Measurements from ENCODE around the gene DYNC2H1.

Gene DYNC2H1

GRCh38 chr11:103525069-103525468 lies 415.8 kb downstream of the DYNC2H1 start:
- H2AFZ ChIP-seq (ENCODE audit: low read length, unreplicated experiment): peak overlapping the region; percentile 45

GRCh38 chr11:103528046-103528445 lies 418.8 kb downstream of the DYNC2H1 start:
- Histone ChIP-seq H2AFZ (ENCODE audit: low read length, unreplicated experiment) (no peak overlapping the region), H3K79me2 (ENCODE audit: control insufficient read depth, insufficient read depth, low read length, unreplicated experiment) (no peaks in the 10 kb centered on the region), H3K4me3 (ENCODE audit: low read depth, low read length) (no peak overlapping the region), H3K4me1 (ENCODE audit: control insufficient read depth, insufficient read depth, low read length, unreplicated experiment) (peaks cover 78% of the 10 kb centered on the region), H3K27me3 (ENCODE audit: insufficient read depth, low read length) (no peaks in the 10 kb centered on the region), H3K36me3 (ENCODE audit: insufficient read depth, low read length) (no peaks in the 10 kb centered on the region), H3K27ac (ENCODE audit: low read depth, low read length) (peak overlapping the region; percentile 94)

More at GRCh38 chr11:103525069-103525468, 415.8 kb downstream of the DYNC2H1 start:
- Histone ChIP-seq H3K27ac (ENCODE audit: low read depth, low read length) (peak overlapping the region; percentile 85), H3K27me3 (ENCODE audit: insufficient read depth, low read length) (no peaks in the 10 kb centered on the region), H3K36me3 (ENCODE audit: insufficient read depth, low read length) (no peaks in the 10 kb centered on the region), H3K4me3 (ENCODE audit: low read depth, low read length) (peak overlapping the region; percentile 40; the same call in 1 of the 2 replicates), H3K4me1 (ENCODE audit: control insufficient read depth, insufficient read depth, low read length, unreplicated experiment) (peaks cover 49% of the 10 kb centered on the region), H3K79me2 (ENCODE audit: control insufficient read depth, insufficient read depth, low read length, unreplicated experiment) (no peaks in the 10 kb centered on the region)

- H3K36me3 ChIP-seq (ENCODE audit: insufficient read depth, low read length): no peaks in the 10 kb centered on the region
- no peak overlapping the region for H2AFZ ChIP-seq (ENCODE audit: low read length, unreplicated experiment)
- no peaks in the 10 kb centered on the region for H3K27me3 ChIP-seq (ENCODE audit: insufficient read depth, low read length)
- H3K4me3 ChIP-seq (ENCODE audit: low read depth, low read length): no peak overlapping the region; the same call in 1 of the 2 replicates
- H3K79me2 ChIP-seq (ENCODE audit: control insufficient read depth, insufficient read depth, low read length, unreplicated experiment): no peaks in the 10 kb centered on the region
- H3K4me1 ChIP-seq (ENCODE audit: control insufficient read depth, insufficient read depth, low read length, unreplicated experiment): peaks cover 84% of the 10 kb centered on the region
- H3K27ac ChIP-seq (ENCODE audit: low read depth, low read length): peak overlapping the region; percentile 94
Observed at GRCh38 chr11:103528596-103528995, 419.4 kb downstream of the DYNC2H1 start.

GRCh38 chr11:103529181-103529684 lies 420.0 kb downstream of the DYNC2H1 start:
- H3K27me3 ChIP-seq (ENCODE audit: insufficient read depth, low read length): no peaks in the 10 kb centered on the region
- no peak overlapping the region for H2AFZ ChIP-seq (ENCODE audit: low read length, unreplicated experiment)
- H3K79me2 ChIP-seq (ENCODE audit: control insufficient read depth, insufficient read depth, low read length, unreplicated experiment): no peaks in the 10 kb centered on the region
- no peaks in the 10 kb centered on the region for H3K36me3 ChIP-seq (ENCODE audit: insufficient read depth, low read length)
- H3K4me3 ChIP-seq (ENCODE audit: low read depth, low read length): no peak overlapping the region; the same call in 1 of the 2 replicates
- H3K4me1 ChIP-seq (ENCODE audit: control insufficient read depth, insufficient read depth, low read length, unreplicated experiment): peaks cover 79% of the 10 kb centered on the region
- H3K27ac ChIP-seq (ENCODE audit: low read depth, low read length): peak overlapping the region; percentile 94
